Activated naive CD4-positive, alpha-beta T cell treated with anti-CD3 and anti-CD28 coated beads, Interleukin-2, amount 50 U/mL, for 16 hours (primary cell): ENCODE measurements around the gene SIRT5.

Experiments used
- DNase-seq: peaks from one replicate; pipeline ENCODE4 v3.0.0-alpha.2; 2020

Gene SIRT5

GRCh38 chr6:13638014-13638413, 63.6 kb downstream of the SIRT5 start:
- DNase-seq = no peak

- DNase-seq = no peak
Measured at GRCh38 chr6:13638626-13639025, 64.2 kb downstream of the SIRT5 start.

- no peak for DNase-seq
Measured at GRCh38 chr6:13641315-13641714, 66.9 kb downstream of the SIRT5 start.

GRCh38 chr6:13643125-13643524, 68.7 kb downstream of the SIRT5 start:
- no peak for DNase-seq

GRCh38 chr6:13648850-13649249, 74.4 kb downstream of the SIRT5 start:
- no peak for DNase-seq

- DNase-seq = no peak
Measured at GRCh38 chr6:13649393-13649792, 75.0 kb downstream of the SIRT5 start.

- no peak for DNase-seq
Measured at GRCh38 chr6:13653296-13653695, 78.9 kb downstream of the SIRT5 start.

- no peak for DNase-seq
Measured at GRCh38 chr6:13654496-13654895, 80.1 kb downstream of the SIRT5 start.

GRCh38 chr6:13655700-13656099, 81.3 kb downstream of the SIRT5 start:
- DNase-seq = no peak

DNA sequence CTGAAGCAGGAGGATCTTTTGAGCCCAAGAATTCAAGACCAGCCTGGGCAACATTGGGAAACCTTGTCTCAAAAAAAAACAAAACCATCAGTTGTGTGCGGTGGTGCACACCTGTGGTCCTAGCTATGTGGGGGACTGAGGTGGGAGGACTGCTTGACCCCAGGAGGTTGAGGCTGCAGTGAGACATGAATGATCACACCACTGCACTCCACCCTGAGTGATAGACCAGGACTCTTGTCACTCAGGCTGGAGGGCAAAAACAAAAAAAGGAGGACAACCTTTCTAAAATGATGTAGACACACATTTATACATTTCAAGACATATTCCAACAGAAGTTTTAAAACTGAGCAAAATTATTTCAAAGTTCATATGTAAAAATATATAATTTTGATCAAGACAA, 85.9 kb downstream of the SIRT5 start:
- DNase-seq = no peak

- no peak for DNase-seq
Measured at GRCh38 chr6:13660893-13661292, 86.5 kb downstream of the SIRT5 start.

DNA sequence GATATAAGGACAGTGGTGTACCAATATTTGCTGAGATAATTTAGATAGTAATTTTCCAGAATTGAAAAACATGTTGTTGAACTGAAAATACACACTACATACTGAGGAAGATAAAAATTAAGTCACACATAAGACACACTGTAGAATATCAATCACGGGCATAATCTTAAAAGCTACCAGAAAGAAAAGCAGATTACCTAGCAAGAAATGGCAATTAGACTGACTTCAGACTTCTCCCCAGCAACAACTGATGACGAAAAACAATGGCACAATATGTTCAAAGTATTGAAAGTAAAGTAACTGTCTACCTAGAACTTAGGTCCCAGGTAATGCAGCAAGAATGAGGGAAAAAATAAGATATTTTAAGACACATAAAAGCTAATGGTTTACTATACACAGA, 87.2 kb downstream of the SIRT5 start:
- no peak for DNase-seq

DNA sequence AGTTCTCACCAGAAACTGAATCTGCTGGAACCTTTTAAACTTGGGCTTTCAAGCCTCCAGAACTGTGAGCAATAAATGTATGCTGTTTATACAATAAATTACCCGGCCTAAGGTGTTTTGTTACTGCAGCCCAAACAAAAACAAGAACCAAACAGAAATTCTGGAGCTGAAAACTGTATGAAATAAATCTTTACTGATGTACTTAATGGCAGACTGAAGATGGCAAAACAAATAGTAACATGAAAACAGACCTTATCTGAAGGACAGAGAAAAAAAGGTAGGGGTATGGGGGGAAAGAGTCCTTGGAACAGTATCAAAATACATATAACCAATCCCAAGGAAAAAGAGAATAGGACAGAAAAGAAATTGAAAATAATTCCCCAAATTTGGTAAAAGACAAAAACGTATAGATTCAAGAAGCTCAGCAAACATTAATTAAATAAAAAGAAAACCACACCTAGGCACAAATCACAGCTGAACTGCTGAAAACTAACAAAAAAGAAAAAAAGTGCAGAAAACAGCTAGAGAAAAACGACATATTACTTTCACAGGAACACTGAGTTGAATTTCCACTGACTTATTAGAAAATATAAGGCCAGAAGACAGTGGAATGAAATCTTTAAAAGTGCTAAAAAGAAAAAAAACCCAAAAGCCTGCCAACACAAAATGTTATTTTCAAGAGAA, 88.4 kb downstream of the SIRT5 start:
- DNase-seq = no peak

GRCh38 chr6:13663986-13664385, 89.6 kb downstream of the SIRT5 start:
- no peak for DNase-seq
